GM23248 (cell line): Measurements from ENCODE around the gene ICAM1.

Experiments used
- EZH2 ChIP-seq: fragments of 200-600 bp; sonication (generic); IDR thresholded peaks from 2 replicates; pipeline ENCODE4 v1.6.1; 2018; ENCODE audit warnings: antibody characterized with exemption, mild to moderate bottlenecking; ENCODE audit not compliant: insufficient read depth, poor library complexity, severe bottlenecking
- EZH2phosphoT487 ChIP-seq: fragments of 200-600 bp; sonication (generic); IDR thresholded peaks from 2 replicates; pipeline ENCODE4 v1.6.1; 2018; ENCODE audit warnings: antibody characterized with exemption, moderate library complexity, mild to moderate bottlenecking, low read depth; ENCODE audit not compliant: insufficient read depth

DNA sequence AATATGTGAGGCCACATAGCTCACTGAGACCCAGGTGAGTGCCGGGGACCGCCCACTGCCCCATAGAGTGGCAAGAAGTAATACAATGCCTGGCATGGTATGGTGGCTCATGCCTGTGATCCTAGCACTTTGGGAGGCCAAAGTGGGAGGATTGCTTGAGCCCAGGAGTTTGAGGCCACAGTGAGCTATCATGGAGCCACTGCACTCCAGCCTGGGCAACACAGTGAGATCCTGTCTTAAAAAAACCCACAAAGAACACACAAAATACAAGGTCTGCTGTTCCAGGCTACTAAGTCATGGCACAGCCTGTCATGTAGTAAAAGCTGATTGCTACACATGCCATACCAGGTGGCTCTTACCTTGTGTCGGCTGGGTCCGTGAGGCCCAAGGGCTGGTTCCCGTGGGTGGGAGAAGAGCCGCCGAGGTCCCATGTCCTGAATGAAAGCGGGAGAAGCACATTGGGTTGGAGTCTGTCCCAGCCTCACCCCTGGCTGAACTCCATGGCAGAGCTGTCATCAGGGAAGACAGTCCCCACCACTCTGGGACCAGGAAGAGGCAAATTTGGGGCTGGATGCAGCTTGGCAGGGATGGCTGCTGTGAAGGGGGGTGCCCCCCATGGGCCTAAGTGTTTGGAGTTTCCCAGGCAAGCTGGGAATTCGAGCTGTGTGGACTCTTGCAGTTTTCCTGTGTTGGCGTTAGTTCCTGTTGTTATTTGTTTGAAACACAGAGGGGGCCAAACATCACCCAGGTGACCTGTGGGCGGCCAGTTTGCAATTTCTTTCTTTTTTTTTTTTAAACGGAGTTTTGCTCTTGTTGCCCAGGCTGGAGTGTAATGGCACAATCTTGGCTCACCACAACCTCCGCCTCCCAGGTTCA lies 48.1 kb downstream of the ICAM1 start:
- no peak for TF ChIP-seq EZH2
- TF ChIP-seq EZH2phosphoT487 = no peak
